Bone marrow (tissue), 2 donors: ENCODE data around the gene CPNE2.

ENCODE experiments used
- DNase-seq, 2 donors: peaks; one replicate each; lab custom pipeline; 2025; lab: John Stamatoyannopoulos, UW

The CPNE2 gene

DNA sequence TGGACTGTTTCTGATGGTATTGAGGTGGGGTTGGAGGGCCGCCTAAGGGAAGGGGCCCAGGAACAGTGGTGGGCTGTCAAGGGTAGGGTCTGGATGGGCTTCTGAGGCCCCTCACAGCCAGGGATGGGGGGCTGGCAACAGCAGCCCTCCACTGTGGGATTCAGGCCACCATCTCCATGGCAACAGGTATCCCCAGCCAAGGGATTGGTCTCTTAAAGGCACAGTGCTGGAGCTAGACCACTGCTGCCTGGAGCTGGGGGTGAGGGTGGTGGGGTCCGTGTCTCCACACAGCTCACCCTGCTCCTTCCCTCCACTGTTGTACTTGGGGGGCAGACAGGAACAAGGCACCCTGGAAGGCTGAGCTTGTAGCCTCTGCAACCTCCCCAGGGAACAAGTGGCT lies 51.6 kb downstream of the CPNE2 start:
- no peak for DNase-seq

GRCh38 chr16:57145046-57146021 lies 53.0 kb downstream of the CPNE2 start:
- no peak for DNase-seq

GRCh38 chr16:57146040-57146647 lies 53.8 kb downstream of the CPNE2 start:
- no peak for DNase-seq

- no peak for DNase-seq
Observed at GRCh38 chr16:57146735-57147134, 54.4 kb downstream of the CPNE2 start.

DNA sequence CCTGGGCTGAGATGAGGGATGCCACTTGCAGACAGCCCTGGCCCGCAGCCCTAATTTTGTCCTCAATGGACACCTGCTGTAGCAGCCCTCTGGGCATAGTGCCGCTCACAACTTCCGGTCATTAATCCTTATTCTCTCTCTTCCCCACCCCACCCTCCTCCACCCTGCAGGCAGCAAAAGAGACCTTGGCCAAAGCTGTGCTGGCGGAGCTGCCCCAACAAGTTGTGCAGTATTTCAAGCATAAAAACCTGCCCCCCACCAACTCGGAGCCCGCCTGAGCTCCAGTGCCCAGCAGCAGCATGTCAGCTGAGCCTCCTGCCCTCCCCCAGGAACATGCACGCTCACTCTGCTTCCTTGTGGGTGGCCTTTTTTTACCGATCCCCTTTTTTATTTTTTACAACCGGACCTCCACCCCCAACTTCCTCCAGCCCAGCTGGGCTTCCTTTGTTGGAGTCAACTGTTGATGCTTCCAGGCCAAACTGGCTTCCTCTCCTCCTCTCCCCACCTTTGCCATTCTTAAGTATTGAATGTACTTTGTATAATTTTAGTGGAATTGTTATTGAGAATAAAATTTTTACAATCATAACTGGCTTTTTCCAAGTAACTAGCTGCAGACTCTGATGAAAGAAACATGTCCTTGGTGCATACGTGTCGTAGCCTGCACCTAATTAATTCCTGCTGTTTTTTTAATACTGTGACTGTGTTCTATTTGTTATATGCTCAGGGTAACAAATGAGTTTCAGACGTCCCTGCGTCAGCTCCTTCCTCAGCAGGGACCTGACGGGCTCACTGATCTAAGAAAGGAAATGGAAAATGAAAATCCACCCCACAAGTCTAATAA lies 55.2 kb downstream of the CPNE2 start:
- DNase-seq: peak in 1 of 2 donors; percentile 60

- no peak for DNase-seq
Observed at GRCh38 chr16:57148481-57148880, 56.1 kb downstream of the CPNE2 start.

DNA sequence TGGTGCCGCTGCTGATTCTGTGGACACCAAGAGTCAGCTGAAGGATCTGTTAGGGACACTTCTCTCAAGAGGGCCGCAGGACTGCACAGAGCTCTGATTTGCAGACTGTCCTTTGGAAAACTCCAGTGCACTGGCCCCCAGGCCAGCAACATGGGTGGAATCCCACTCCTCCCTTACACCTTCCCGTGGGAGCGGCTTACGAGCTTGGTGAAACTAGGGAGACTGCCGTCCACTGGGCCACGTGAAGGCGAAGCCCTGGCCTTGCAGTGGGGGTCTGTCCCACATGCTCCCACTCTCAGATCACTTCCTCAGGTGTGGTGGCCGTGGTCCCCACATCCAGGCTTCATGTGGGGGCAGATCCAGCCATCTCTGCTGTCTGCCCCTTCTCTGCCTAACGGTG lies 57.0 kb downstream of the CPNE2 start:
- DNase-seq: no peak

GRCh38 chr16:57150682-57151330 lies 58.4 kb downstream of the CPNE2 start:
- no peak for DNase-seq

GRCh38 chr16:57151369-57151768 lies 59.0 kb downstream of the CPNE2 start:
- DNase-seq: no peak

DNA sequence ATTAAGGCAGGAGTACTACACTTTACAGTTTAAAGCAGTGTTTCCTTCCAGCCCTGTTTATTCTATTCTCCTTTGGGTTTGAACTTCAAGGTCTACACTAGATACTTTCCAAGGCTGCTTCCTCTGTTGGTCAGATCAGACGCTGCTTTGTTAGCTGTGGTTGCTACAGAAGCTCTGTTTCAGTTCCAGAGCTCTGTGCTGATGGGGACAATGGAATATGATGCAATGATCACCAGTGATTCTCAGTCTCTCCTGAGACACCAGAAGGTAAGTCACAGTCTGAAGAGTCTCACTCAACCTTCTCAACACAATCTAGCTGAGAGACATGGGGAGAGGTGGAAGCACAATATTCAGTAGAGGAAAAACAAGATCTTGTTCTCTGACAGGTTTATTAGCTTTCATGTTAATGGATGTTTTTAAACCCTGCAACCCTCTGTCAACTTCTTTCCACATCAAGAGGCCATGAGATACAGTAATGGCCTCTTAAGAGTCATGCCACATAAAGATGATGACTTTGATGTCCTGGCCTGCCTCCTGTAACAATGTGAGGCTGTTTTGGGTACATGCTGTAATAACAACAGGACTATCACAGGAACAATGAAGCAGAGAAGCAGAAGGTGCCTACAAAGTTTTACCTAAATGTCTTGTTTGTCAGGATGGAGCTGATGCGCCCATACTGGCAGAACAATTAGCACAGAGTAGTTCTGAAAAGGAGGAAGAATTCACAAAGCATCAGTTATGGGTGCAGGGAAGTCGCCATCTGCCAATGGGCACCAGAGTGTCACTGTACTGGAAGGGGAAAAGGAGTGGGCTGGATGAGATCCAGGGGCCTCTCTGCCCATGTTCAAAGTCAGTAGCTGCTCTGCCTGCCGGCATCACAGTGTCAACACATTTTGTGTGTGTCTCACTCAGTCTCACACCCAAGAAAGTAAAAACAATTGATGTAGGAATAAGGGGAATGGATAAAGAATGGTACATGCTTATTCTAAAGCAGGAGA lies 60.0 kb downstream of the CPNE2 start:
- no peak for DNase-seq

GRCh38 chr16:57153841-57154240 lies 61.5 kb downstream of the CPNE2 start:
- no peak for DNase-seq

DNA sequence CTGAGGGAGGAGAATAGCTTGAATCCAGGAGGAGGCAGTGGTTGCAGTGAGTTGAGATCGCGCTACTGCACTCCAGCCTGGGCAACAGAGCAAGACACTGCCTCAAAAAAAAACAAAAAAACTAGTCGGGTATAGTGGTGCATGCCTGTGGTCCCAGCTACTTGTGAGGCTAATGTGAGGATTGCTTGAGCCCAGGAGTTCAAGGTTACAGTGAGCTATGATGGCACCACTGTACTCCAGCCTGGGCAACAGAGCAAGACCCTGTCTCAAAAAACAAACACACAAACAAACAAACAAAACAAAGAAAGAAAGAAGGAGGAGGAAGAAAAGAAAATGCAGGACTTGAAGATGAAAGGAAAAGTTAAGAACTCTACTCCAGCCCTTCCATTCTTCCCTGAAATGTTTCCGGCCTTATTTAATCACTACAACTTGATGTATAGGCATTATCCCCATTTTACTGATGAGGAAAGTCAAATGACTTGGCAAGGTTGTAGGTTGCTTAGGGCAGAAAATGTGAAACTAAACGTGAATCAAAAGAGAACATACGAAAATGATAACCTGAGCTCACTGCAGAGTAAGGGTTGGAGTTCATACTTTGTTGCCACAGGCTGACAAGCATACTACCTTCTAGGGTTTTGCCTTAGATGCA lies 63.4 kb downstream of the CPNE2 start:
- DNase-seq: no peak

DNA sequence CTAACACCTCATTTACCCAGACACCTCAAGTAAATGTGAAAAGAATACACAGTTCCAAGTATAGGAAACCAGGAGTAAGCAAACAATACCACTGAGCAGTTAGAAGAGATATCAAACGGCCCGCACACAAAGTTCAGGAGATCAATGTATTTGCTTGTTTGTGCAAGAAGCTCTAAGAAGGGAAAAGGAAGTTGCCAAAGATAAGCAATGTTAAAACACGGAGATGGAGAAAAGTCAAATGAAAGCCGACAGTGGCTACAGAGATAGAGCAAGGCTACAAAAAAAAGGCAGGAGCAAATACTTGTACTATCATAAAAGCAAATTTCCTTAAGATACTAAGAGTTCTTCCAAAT lies 63.9 kb downstream of the CPNE2 start:
- DNase-seq: no peak

DNA sequence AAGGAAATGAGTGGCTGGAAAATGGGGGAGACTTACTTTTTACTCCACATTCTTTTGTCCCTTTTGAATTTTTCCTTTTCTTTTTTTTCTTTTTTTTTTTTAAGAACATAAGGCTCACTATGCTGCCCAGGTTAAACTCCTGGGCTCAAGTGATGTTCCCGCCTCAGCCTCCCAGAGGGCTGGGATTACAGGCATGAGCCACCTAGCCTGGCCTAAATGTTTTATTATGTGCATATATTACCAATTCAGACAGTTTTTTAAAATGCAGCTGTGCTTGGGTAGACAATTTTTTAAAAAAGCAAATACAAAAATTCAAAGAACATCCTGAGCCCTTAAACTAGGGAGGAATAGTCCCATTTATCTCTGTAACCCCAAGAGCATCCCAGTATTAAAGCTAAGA lies 65.2 kb downstream of the CPNE2 start:
- no peak for DNase-seq

DNA sequence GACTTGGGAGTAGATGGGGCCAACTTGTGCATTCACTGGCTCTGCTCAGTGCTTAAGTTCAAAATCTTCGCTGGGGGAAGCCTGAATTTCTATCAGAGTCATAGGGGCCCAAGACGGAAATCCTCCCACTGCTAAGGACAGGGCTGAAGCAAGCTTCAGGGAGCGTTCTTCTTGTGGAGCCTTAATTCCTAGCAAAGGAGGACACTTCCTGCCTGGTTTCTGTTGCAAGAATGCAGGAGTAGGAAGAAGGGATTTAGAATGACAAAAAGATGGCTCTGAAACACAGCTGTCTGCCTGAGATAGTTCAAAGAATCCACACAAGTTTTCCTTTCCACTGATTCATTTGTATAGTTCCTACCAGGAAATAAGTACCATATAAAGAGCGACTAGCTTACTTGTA lies 67.1 kb downstream of the CPNE2 start:
- DNase-seq: no peak

- no peak for DNase-seq
Observed at GRCh38 chr16:57163842-57164241, 71.5 kb downstream of the CPNE2 start.

DNA sequence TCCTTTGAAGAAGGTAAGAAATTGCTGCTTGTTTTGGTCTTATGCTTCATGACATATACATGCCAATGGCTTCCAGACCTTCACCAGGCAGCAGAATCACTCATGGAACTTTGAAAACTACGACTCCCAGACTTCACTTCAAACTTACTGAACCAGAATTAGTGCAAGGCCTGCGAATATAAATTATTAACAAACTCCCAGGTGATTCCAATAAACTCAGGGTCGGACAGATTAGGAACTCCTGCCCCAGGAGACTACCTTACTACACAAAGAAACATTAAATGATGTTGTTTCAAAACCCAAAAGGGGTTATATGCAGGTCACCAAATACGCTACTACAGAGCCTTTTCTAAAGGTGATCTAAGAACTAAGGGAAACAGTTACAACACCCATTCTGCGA lies 73.1 kb downstream of the CPNE2 start:
- no peak for DNase-seq

- DNase-seq: no peak
Observed at GRCh38 chr16:57165938-57166337, 73.6 kb downstream of the CPNE2 start.

DNA sequence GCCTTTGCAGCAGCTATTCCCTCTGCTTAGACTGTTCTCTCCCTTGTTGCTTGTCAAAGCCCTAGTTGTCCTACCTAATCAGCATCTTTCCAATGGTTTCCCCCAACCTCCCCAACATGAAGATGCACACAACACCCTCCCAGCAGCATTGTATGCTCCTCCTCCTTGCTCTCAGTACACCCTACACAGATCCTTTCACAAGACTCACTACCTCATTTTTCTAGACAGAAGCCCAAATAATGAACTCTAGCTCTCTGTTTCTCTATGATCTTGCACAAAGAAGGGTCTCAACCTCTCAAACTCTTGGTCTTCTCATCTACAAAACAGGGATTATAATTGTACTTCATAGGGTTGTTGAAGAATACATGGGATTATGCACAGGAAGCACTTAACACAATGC lies 74.1 kb downstream of the CPNE2 start:
- DNase-seq: no peak

- DNase-seq: no peak
Observed at GRCh38 chr16:57166951-57167350, 74.6 kb downstream of the CPNE2 start.
